Osteocyte (in vitro differentiated cells): ENCODE data around the gene PSG4. TPM values are rescaled to one million over a fixed set of nuclear protein-coding genes. Genes with fewer than 3 reads are reported as not detected.

ENCODE experiments used
- DNase-seq: peaks from one replicate; pipeline ENCODE4 v3.0.0; 2021; ENCODE audit warnings: mixed read lengths; ENCODE audit not compliant: unreplicated experiment; ENCODE audit errors: extremely low spot score
- H3K27ac Mint-ChIP-seq: one replicate; pipeline ENCODE4 v1.8.0; 2021; ENCODE audit warnings: mild to moderate bottlenecking, mixed read lengths; ENCODE audit not compliant: unreplicated experiment
- H3K27me3 Mint-ChIP-seq: one replicate; pipeline ENCODE4 v1.8.0; 2021; ENCODE audit warnings: mixed read lengths; ENCODE audit not compliant: unreplicated experiment
- H3K36me3 Mint-ChIP-seq: one replicate; pipeline ENCODE4 v1.8.0; 2021; ENCODE audit warnings: mixed read lengths; ENCODE audit not compliant: unreplicated experiment
- H3K4me1 Mint-ChIP-seq: one replicate; pipeline ENCODE4 v1.8.0; 2021; ENCODE audit warnings: mixed read lengths; ENCODE audit not compliant: unreplicated experiment
- H3K4me3 Mint-ChIP-seq: one replicate; pipeline ENCODE4 v1.8.0; 2021; ENCODE audit warnings: mild to moderate bottlenecking, moderate library complexity, mixed read lengths; ENCODE audit not compliant: unreplicated experiment
- H3K9me3 Mint-ChIP-seq: one replicate; pipeline ENCODE4 v1.8.0; 2021; ENCODE audit warnings: mixed read lengths; ENCODE audit not compliant: unreplicated experiment
- total RNA-seq: library from RNA; stranded (reverse); gene quantifications from 2 replicates; pipeline ENCODE4 v1.2.1, GENCODE V29; 2021
- TF ChIP-seq, protein P1 (sequence below): fragments of 200-600 bp; sonication (generic); IDR thresholded peaks from 2 replicates; pipeline ENCODE4 v1.5.0; 2021; ENCODE audit warnings: antibody characterized with exemption, mild to moderate bottlenecking, moderate library complexity

The PSG4 gene
- total RNA-seq, 1 donor from 2014 or later, result not detected

- no peak overlapping the region for H3K4me3 Mint-ChIP-seq
- H3K36me3 Mint-ChIP-seq, result no peaks in the 10 kb centered on the region
- H3K9me3 Mint-ChIP-seq, result peaks cover 34% of the 10 kb centered on the region
- no peaks in the 10 kb centered on the region for H3K27me3 Mint-ChIP-seq
- no peak overlapping the region for H3K27ac Mint-ChIP-seq
- H3K4me1 Mint-ChIP-seq, result no peaks in the 10 kb centered on the region
- DNase-seq, result no peak
- TF ChIP-seq, protein P1, sequence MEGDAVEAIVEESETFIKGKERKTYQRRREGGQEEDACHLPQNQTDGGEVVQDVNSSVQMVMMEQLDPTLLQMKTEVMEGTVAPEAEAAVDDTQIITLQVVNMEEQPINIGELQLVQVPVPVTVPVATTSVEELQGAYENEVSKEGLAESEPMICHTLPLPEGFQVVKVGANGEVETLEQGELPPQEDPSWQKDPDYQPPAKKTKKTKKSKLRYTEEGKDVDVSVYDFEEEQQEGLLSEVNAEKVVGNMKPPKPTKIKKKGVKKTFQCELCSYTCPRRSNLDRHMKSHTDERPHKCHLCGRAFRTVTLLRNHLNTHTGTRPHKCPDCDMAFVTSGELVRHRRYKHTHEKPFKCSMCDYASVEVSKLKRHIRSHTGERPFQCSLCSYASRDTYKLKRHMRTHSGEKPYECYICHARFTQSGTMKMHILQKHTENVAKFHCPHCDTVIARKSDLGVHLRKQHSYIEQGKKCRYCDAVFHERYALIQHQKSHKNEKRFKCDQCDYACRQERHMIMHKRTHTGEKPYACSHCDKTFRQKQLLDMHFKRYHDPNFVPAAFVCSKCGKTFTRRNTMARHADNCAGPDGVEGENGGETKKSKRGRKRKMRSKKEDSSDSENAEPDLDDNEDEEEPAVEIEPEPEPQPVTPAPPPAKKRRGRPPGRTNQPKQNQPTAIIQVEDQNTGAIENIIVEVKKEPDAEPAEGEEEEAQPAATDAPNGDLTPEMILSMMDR, result no peak
Measured at GRCh38 chr19:43148233-43148632, 57.2 kb downstream of the PSG4 start.

Other genes with a start within 250 kb of the PSG4 start
- not detected in 2 replicates for gene PSG11, start 179.2 kb downstream of the PSG4 start, total RNA-seq
- gene PSG2, start 122.9 kb downstream of the PSG4 start, total RNA-seq, result not detected in 2 replicates
- gene PSG5, start 19.1 kb downstream of the PSG4 start, total RNA-seq, result not detected in 2 replicates
- gene PSG9, start 63.9 kb upstream of the PSG4 start, total RNA-seq, result not detected in 2 replicates
- gene CD177, start 148.0 kb upstream of the PSG4 start, total RNA-seq, result not detected in 2 replicates
- not detected in 2 replicates for gene TEX101, start 209.3 kb upstream of the PSG4 start, total RNA-seq